ENCODE results near the gene HRH3.

- TF ChIP-seq MAX (IDR thresholded peaks at IDR 0.05; ENCODE audit: low read depth, low read length) (no peak), CTCF (IDR thresholded peaks at IDR 0.05; ENCODE audit: low read depth, low read length) (no peak), MYC (IDR thresholded peaks at IDR 0.05; ENCODE audit: low read depth, low read length) (no peak)
These were observed 13.7 kb downstream of the HRH3 start for GRCh38 chr20:62206388-62206775.
